Gastroesophageal sphincter (tissue), 3 donors: ENCODE results near the gene KRTAP9-8.
"Not testable (repeated sequence)": the region's sequence is repeated elsewhere in the genome, so short reads cannot be mapped to it uniquely, and the experiment has no call there.

Experiments used
- EP300 ChIP-seq: sonication (generic); formaldehyde crosslinking; IDR thresholded peaks from one replicate; pipeline ENCODE4 v1.6.1; 2017; ENCODE audit warnings: antibody characterized with exemption, mild to moderate bottlenecking
- POLR2A ChIP-seq, 2 donors: fragments of 450-650 bp; IDR thresholded peaks; one replicate each; pipeline ENCODE4 v1.6.1; 2017; ENCODE audit warnings: antibody characterized with exemption in 2 of 2, mild to moderate bottlenecking in 2 of 2, moderate library complexity in 1 of 2
- POLR2AphosphoS5 ChIP-seq: sonication (generic); formaldehyde crosslinking; IDR thresholded peaks from one replicate; pipeline ENCODE4 v1.6.1; 2017; ENCODE audit warnings: antibody characterized with exemption
- TF ChIP-seq, protein P1 (sequence below), 4 experiments: fragments of 200-600 bp in 2 of 4; fragments of 450-650 bp in 2 of 4; sonication (generic) in 1 of 4; IDR thresholded peaks; one replicate each; pipeline ENCODE4 v1.5.1; 2017 to 2019; ENCODE audit warnings: antibody characterized with exemption in 4 of 4, mild to moderate bottlenecking in 2 of 4, moderate library complexity in 2 of 4

DNA sequence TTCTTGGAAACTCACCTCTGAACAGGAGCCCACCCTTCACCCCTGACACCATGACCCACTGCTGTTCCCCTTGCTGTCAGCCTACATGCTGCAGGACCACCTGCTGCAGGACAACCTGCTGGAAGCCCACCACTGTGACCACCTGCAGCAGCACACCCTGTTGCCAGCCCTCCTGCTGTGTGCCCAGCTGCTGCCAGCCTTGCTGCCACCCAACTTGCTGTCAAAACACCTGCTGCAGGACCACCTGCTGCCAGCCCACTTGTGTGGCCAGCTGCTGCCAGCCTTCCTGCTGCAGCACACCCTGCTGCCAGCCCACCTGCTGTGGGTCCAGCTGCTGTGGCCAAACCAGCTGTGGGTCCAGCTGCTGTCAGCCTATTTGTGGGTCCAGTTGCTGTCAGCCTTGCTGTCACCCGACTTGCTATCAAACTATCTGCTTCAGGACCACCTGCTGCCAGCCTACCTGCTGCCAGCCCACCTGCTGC lies 47.9 kb upstream of the KRTAP9-8 start, which contains the start of gene KRTAP9-1:
- TF ChIP-seq POLR2A (IDR thresholded peaks at IDR 0.05); POLR2AphosphoS5; EP300: not testable (repeated sequence)
- TF ChIP-seq, protein P1, sequence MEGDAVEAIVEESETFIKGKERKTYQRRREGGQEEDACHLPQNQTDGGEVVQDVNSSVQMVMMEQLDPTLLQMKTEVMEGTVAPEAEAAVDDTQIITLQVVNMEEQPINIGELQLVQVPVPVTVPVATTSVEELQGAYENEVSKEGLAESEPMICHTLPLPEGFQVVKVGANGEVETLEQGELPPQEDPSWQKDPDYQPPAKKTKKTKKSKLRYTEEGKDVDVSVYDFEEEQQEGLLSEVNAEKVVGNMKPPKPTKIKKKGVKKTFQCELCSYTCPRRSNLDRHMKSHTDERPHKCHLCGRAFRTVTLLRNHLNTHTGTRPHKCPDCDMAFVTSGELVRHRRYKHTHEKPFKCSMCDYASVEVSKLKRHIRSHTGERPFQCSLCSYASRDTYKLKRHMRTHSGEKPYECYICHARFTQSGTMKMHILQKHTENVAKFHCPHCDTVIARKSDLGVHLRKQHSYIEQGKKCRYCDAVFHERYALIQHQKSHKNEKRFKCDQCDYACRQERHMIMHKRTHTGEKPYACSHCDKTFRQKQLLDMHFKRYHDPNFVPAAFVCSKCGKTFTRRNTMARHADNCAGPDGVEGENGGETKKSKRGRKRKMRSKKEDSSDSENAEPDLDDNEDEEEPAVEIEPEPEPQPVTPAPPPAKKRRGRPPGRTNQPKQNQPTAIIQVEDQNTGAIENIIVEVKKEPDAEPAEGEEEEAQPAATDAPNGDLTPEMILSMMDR (IDR thresholded peaks at IDR 0.05): not testable (repeated sequence)
